OCI-LY1 (cell line): Measurements from ENCODE around the gene CLRN3.

Source experiments
- H2AFZ ChIP-seq: fragments of 200-600 bp; sonication (generic), shearing (Covaris generic); 2 replicates; pipeline ENCODE4 v1.6.0; 2014; ENCODE audit warnings: antibody characterized with exemption, mild to moderate bottlenecking, low read length
- H3F3A ChIP-seq: fragments of 200-600 bp; sonication (generic), shearing (Covaris generic); 2 replicates; pipeline ENCODE4 v1.6.0; 2014; ENCODE audit warnings: mild to moderate bottlenecking, antibody characterized with exemption, low read length, moderate library complexity; ENCODE audit not compliant: insufficient read depth
- H3K27ac ChIP-seq: fragments of 200-600 bp; sonication (generic); 2 replicates; pipeline ENCODE4 v1.5.1; 2014; ENCODE audit warnings: low read length, mixed run types, mild to moderate bottlenecking, low read depth; ENCODE audit not compliant: poor library complexity, severe bottlenecking
- H3K27me3 ChIP-seq: fragments of 200-600 bp; sonication (generic); 2 replicates; pipeline ENCODE4 v1.6.0; 2014; ENCODE audit warnings: antibody characterized with exemption, mild to moderate bottlenecking, low read length, moderate library complexity; ENCODE audit not compliant: insufficient read depth
- H3K36me3 ChIP-seq: fragments of 200-600 bp; sonication (generic); 2 replicates; pipeline ENCODE4 v1.6.1; 2014; ENCODE audit warnings: mild to moderate bottlenecking, antibody characterized with exemption, low read length, moderate library complexity, mixed read lengths; ENCODE audit not compliant: insufficient read depth
- H3K4me1 ChIP-seq: fragments of 200-600 bp; sonication (generic); 2 replicates; pipeline ENCODE4 v1.5.1; 2014; ENCODE audit warnings: mild to moderate bottlenecking, low read length, moderate library complexity; ENCODE audit not compliant: insufficient read depth, severe bottlenecking
- H3K4me2 ChIP-seq: fragments of 200-600 bp; sonication (generic), shearing (Covaris generic); 2 replicates; pipeline ENCODE4 v1.6.1; 2014; ENCODE audit warnings: low read length
- H3K4me3 ChIP-seq: fragments of 200-600 bp; sonication (generic); 2 replicates; pipeline ENCODE4 v1.5.1; 2014; ENCODE audit warnings: low read length, low read depth, mild to moderate bottlenecking, mixed read lengths; ENCODE audit not compliant: poor library complexity, severe bottlenecking
- H3K79me2 ChIP-seq: fragments of 200-600 bp; shearing (Covaris generic); 2 replicates; pipeline ENCODE4 v1.6.1; 2016; ENCODE audit warnings: mixed run types, low read length, mixed read lengths; ENCODE audit not compliant: insufficient read depth
- H3K9ac ChIP-seq: fragments of 200-600 bp; sonication (generic), shearing (Covaris generic); 2 replicates; pipeline ENCODE4 v1.6.1; 2014; ENCODE audit warnings: mild to moderate bottlenecking, low read length, mixed read lengths
- H3K9me2 ChIP-seq: fragments of 200-600 bp; sonication (generic), shearing (Covaris generic); 2 replicates; pipeline ENCODE4 v1.6.1; 2014; ENCODE audit warnings: low read depth, mild to moderate bottlenecking, low read length, mixed read lengths
- H3K9me3 ChIP-seq: fragments of 200-600 bp; shearing (Covaris generic); 2 replicates; pipeline ENCODE4 v1.6.1; 2014; ENCODE audit warnings: low read length, mixed read lengths
- H4K20me1 ChIP-seq: fragments of 200-600 bp; sonication (generic), shearing (Covaris generic); 2 replicates; pipeline ENCODE4 v1.6.0; 2016; ENCODE audit warnings: mild to moderate bottlenecking, low read length; ENCODE audit not compliant: insufficient read depth
- EZH2 ChIP-seq: fragments of 200-600 bp; sonication (generic), shearing (Covaris generic); IDR thresholded peaks from 2 replicates; pipeline ENCODE4 v1.8.0; 2017; ENCODE audit warnings: borderline replicate concordance, mixed run types, mild to moderate bottlenecking, antibody characterized with exemption, low read length, moderate library complexity, mixed read lengths
- TF ChIP-seq, protein P1 (sequence below): fragments of 200-600 bp; sonication (generic), shearing (Covaris generic); IDR thresholded peaks from 2 replicates; pipeline ENCODE4 v1.5.1; 2017; ENCODE audit warnings: mild to moderate bottlenecking, antibody characterized with exemption, low read length, moderate library complexity, mixed read lengths

Gene CLRN3

GRCh38 chr10:127928021-127928806 is 35.5 kb upstream of the CLRN3 start:
- Histone ChIP-seq H4K20me1 (no peaks in the 10 kb centered on the region), H3K4me3 (no peak overlapping the region), H3K4me2 (no peak overlapping the region), H3K79me2 (no peaks in the 10 kb centered on the region), H3K9me3 (no peaks in the 10 kb centered on the region), H3K9ac (no peak overlapping the region), H3K4me1 (no peaks in the 10 kb centered on the region), H3F3A (no peaks in the 10 kb centered on the region), H3K36me3 (no peaks in the 10 kb centered on the region), H3K9me2 (no peaks in the 10 kb centered on the region), H2AFZ (no peak overlapping the region), H3K27me3 (0 out of 2 replicates have a peak, but pooled peaks cover 5% of the 10 kb centered on the region), H3K27ac (no peak overlapping the region)
- no peak for TF ChIP-seq EZH2
- TF ChIP-seq, protein P1, sequence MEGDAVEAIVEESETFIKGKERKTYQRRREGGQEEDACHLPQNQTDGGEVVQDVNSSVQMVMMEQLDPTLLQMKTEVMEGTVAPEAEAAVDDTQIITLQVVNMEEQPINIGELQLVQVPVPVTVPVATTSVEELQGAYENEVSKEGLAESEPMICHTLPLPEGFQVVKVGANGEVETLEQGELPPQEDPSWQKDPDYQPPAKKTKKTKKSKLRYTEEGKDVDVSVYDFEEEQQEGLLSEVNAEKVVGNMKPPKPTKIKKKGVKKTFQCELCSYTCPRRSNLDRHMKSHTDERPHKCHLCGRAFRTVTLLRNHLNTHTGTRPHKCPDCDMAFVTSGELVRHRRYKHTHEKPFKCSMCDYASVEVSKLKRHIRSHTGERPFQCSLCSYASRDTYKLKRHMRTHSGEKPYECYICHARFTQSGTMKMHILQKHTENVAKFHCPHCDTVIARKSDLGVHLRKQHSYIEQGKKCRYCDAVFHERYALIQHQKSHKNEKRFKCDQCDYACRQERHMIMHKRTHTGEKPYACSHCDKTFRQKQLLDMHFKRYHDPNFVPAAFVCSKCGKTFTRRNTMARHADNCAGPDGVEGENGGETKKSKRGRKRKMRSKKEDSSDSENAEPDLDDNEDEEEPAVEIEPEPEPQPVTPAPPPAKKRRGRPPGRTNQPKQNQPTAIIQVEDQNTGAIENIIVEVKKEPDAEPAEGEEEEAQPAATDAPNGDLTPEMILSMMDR = no peak

DNA sequence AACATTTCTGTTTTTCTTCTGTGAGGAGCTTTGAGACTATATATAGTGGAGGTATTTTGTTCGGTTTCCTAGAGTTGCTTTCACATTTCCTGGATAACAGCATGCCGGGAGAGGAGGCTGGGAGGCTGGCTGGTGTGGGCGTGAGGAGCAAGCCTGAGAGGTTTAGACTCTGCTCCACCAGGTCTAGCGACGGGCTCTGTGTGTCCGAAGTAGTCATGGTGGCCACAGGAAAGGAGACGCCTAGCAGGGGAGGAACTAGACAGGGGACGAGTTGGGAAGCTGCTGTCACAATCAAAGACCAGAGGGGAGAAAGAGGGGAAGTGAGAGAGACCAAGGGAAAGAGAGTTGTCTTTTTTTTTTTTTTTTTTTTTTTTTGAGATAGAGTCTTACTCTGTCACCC is 33.7 kb upstream of the CLRN3 start:
- Histone ChIP-seq H3K36me3 (no peaks in the 10 kb centered on the region), H4K20me1 (no peaks in the 10 kb centered on the region), H3K4me1 (no peaks in the 10 kb centered on the region), H3K4me2 (no peak overlapping the region), H3F3A (no peaks in the 10 kb centered on the region), H3K27ac (no peak overlapping the region), H2AFZ (no peak overlapping the region), H3K4me3 (no peak overlapping the region), H3K27me3 (no peaks in the 10 kb centered on the region), H3K9me3 (no peaks in the 10 kb centered on the region), H3K9ac (no peak overlapping the region), H3K9me2 (no peaks in the 10 kb centered on the region), H3K79me2 (no peaks in the 10 kb centered on the region)
- TF ChIP-seq, protein P1 = no peak
- TF ChIP-seq EZH2 = no peak

GRCh38 chr10:127925471-127926207 is 32.9 kb upstream of the CLRN3 start:
- Histone ChIP-seq H3K9me3 (no peaks in the 10 kb centered on the region), H2AFZ (no peak overlapping the region), H3F3A (no peaks in the 10 kb centered on the region), H3K4me3 (no peak overlapping the region), H3K4me2 (no peak overlapping the region), H3K4me1 (no peaks in the 10 kb centered on the region), H3K9ac (no peak overlapping the region), H4K20me1 (no peaks in the 10 kb centered on the region), H3K9me2 (no peaks in the 10 kb centered on the region), H3K27me3 (no peaks in the 10 kb centered on the region), H3K36me3 (no peaks in the 10 kb centered on the region), H3K79me2 (no peaks in the 10 kb centered on the region), H3K27ac (no peak overlapping the region)
- TF ChIP-seq, protein P1 = no peak
- no peak for TF ChIP-seq EZH2
